COR-L47 (cell line): ENCODE measurements around the gene KRTAP10-8.
"Not testable (repeated sequence)": the region's sequence is repeated elsewhere in the genome, so short reads cannot be mapped to it uniquely, and the experiment has no call there.

Source experiments
- DNase-seq: peaks from one replicate; lab custom pipeline; 2025; lab: John Stamatoyannopoulos, UW

KRTAP10-8 gene

GRCh38 chr21:44618504-44618903, 6.6 kb downstream of the KRTAP10-8 start:
- DNase-seq, result no peak

GRCh38 chr21:44618909-44619308, 7.0 kb downstream of the KRTAP10-8 start:
- no peak for DNase-seq

GRCh38 chr21:44619886-44620285, 8.0 kb downstream of the KRTAP10-8 start:
- DNase-seq, result no peak

- DNase-seq, result no peak
Observed at GRCh38 chr21:44623575-44623974, 11.7 kb downstream of the KRTAP10-8 start.

- DNase-seq, result no peak
Observed at GRCh38 chr21:44625756-44626155, 13.9 kb downstream of the KRTAP10-8 start.

DNA sequence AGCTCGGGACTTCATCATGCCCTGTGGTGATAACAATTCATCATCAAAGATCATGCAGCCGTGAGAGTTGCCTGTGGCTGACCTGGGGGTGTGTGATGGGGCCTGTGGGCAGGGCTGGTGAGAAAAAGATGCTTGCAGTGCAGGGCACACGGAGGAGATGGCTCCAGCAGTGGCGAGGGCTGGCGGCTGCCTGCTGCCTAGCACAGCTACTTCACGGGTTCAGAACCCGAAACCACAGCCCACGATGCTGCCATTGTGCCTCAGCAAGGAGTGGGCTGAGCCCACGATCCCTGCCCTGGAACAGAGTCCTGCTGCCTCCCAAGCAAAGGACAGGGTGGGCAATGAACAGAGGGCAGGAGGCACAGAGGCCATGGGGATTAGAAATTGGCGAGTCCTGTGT, 14.4 kb downstream of the KRTAP10-8 start:
- DNase-seq, result no peak

GRCh38 chr21:44626673-44627143, 14.8 kb downstream of the KRTAP10-8 start, which contains the start of gene KRTAP10-9:
Gene KRTAP10-9, plus strand, starts transcription at chr21:44627093. Its CDS starts 79 bp downstream, at chr21:44627172.
- DNase-seq, result no peak

DNA sequence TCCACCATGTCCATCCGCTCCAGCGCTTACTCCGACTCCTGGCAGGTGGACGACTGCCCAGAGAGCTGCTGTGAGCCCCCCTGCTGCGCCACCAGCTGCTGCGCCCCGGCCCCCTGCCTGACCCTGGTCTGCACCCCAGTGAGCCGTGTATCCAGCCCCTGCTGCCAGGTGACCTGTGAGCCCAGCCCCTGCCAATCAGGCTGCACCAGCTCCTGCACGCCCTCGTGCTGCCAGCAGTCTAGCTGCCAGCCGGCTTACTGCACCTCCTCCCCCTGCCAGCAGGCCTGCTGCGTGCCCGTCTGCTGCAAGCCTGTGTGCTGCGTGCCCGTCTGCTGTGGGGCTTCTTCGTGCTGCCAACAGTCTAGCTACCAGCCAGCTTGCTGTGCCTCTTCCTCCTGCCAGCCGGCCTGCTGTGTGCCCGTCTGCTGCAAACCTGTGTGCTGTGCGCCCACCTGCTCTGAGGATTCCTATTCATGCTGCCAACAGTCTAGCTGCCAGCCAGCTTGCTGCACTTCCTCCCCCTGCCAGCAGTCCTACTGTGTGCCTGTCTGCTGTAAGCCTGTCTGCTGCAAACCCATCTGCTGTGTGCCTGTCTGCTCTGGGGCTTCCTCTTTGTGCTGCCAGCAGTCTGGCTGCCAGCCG, 15.4 kb downstream of the KRTAP10-8 start:
- not testable (repeated sequence) for DNase-seq

DNA sequence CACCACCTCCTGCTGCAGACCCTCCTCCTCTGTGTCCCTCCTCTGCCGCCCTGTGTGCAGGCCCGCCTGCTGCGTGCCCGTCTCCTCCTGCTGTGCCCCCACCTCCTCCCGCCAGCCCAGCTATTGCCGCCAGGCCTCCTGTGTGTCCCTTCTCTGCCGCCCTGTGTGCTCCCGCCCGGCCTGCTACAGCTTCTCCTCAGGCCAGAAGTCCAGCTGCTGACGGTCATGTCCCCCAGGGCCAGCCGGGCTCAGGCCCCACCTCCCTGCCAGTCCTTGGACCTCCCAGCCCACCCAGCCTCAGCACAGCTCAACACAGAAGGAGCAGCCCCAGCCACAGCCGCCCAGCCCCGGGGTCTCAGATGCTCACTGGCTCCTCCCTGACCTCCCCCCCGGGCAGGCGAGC, 16.0 kb downstream of the KRTAP10-8 start:
- not testable (repeated sequence) for DNase-seq

DNA sequence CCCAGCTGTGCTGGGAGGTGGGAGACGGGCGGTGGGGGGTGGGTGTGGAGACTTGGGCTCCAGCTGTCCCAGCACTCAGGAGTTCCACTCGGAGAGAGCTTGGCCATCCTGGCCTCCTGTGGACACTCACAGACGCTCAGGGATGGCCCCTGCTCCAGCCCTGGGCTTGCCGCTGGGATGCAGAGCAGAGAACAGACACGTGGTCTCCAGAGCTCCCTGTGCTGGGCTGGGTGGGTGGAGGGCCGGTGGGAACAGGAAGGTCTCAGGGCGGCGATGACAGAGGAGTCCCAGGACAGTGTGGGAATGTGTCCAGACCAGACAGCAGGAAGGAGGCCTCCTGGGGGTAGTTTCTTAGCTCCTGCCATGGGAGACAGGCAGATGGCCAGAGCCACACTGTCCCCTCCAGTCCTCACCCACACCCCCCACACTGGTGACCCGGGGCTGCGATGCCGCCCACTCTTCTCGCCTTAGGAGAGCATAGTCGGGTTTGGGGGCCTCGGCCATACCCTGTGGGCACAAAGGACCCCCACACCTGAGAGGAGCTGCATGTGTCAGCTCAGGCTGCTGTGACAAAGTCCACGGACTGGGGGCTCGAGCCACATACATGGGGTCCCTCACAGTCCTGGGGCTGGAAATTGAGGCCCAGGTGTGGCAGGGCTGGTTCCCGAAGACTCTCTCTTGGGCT, 17.0 kb downstream of the KRTAP10-8 start:
- DNase-seq, result no peak

DNA sequence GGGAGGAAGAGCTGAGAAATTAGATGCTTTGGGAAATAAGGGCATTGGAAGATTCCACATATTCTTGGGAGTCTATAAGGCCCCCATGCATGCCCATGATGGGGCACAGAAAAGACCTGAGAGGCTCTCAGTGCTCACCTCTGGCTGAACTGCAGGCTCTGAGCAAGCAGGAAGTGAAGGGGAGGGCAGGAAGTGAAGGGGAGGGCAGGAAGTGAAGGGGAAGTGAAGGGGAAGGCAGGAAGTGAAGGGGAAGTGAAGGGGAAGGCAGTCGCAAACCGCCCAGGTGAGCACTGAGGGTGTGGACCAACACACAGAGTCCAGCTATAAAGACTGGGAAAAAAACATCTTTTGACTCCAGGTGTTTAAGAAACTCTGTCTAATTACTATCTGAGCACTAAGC, 18.6 kb downstream of the KRTAP10-8 start:
- DNase-seq, result no peak

DNA sequence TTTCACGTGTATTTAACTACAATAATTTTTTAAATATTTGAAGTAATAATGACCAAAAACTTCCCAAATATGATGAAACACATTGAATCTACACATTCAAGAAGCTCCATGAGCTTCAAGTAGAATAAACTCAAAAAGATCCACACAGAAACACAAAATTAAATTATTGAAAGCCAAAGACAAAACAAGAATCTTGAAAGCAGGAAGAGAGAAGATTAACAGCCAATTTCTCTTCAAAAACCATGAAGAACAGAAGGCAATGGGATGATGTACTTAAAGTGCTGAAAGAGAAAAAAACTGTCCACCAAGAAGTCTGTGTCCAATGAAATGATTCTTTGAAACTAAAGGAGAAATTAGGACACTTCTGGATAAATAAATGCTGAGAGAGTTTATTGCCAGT, 20.2 kb downstream of the KRTAP10-8 start:
- no peak for DNase-seq

DNA sequence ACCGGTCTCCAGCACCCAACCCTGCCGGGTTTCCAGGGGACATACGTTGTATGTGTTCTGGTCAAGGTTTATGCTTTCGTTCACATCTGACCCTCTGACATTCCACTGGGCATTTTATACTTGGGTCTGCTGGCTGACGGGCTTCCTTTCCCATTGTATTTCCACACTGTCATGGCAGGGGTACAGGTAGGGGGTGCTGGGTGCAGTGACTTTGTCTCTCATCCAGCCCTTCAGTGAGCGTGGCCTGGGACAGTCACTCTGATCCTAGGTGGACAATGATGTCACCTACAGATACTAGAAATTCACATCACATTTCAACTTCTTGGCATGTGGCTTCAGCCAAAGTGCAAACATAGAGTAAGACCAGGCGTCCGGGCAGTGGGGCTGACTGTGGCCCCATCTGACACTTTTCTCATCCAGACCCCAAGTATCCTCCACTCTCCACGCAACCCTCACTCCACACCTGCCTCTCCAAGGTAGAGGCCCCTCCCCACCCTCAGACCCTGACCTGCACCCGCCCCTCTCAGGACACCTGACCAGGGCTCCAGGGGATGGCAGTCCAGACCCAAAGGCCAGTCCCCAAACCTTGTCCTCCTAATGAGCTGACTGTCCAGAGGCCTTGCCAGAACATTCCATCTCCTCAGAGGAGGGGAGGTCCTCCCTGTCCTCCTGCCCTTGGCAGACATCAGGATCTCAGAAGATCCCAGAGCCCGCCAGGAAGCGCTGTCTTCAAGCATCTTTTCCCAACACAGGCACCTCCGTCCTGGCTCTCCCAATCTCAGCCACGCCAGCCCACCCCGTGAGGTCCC, 24.5 kb downstream of the KRTAP10-8 start:
- DNase-seq, result no peak

GRCh38 chr21:44637018-44637850, 25.4 kb downstream of the KRTAP10-8 start, which contains the start of gene KRTAP10-10:
Gene KRTAP10-10, plus strand, starts transcription at chr21:44637356. Its CDS starts 62 bp downstream, at chr21:44637418.
- DNase-seq, result peak; percentile 89

DNA sequence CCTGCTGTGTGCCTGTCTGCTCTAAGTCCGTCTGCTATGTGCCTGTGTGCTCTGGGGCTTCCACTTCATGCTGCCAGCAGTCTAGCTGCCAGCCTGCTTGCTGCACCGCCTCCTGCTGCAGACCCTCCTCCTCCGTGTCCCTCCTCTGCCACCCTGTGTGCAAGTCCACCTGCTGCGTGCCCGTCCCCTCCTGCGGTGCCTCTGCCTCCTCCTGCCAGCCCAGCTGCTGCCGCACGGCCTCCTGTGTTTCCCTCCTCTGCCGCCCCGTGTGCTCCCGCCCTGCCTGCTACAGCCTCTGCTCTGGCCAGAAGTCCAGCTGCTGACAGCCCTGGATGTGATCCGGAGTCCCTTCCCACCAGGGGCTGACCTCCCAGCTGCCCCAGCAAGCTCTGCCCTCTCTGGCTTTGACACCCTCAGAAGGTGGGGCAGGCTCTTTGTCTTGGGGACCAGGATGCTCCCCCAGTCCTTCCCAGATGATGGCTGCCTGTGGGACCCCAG, 26.0 kb downstream of the KRTAP10-8 start:
- DNase-seq, result peak; percentile 62

DNA sequence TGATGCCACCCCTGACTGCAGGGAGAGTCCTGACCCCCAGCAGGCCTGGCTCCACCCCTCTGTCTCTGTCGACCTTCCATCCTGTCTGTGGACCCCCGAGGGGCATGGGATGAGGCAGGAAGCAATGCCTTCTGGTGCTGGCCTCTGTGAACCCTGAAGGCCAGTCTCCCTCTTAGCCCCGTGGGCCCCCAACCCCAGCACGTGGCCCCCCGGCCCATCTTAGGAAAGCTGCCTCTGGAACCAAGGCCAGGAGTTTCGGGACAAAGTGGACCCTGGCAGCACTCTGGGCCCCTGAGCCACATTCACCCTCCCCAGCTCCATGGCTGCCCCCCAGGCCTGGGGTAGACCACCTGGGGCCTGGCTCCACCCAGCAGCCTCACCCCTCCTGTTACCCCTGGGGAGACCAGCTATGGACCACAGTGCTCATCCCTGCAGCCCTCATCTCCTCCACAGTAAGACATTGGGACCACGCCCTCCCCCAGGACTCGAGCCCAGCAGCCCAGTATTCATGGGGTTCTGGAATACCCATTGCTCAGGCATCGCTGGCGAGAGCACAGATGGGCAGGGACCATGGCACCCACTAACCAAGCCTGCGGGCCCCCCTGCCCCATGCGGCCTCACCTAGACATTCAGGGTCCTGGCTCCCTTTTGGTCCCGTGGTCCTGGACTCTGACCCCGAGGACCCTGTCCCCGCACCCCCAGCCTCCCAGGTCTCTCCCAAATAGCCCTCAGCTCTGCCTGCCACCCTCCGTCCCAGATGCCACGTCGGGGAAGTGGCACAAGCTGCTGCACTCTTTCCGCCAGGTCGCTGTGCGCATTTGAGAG, 26.8 kb downstream of the KRTAP10-8 start:
- DNase-seq, result not testable (repeated sequence)

GRCh38 chr21:44639331-44639655, 27.4 kb downstream of the KRTAP10-8 start:
- no peak for DNase-seq

DNA sequence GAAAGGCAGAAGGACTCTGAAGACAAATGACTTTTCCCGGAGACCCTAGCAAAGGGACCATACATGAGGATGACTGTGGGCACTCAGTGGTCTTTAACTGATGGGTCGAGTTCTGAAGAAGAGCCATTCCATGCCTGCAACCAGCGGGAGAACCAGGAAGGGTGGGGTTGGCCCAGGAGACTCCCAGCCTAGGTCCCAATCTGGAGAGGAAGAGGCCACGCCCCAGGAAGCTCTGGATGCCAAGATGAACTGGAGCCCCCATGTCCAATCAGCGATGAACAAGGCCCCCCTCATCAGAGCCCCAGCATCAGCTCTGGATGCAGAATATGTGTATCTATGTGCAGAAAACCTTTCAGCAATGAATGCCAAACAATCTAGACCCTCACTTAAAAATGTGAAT, 28.9 kb downstream of the KRTAP10-8 start:
- no peak for DNase-seq

GRCh38 chr21:44643741-44644310, 31.9 kb downstream of the KRTAP10-8 start:
- DNase-seq, result peak; percentile 46

DNA sequence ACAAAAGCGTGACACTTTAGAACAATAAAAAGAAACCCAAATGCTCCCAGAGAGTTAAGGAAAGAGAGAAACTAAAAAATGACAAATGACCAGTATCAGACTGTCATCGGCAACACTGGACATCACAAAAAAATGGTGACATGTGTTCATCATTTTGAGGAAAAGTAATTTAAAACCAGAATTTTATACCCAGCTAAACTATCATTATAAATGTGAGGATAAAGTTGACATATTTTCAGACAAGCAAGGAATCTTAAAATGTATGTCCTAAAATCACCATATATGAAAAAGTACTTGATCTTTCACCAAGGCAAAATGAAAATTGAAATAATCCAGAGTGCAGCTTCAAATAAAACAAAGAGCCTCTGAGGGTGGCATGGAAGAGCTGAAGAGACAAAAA, 33.0 kb downstream of the KRTAP10-8 start:
- no peak for DNase-seq
